ENCODE measurements around the gene SLC16A2.

Gene SLC16A2

GRCh38 chrX:74509989-74510388 lies 88.7 kb downstream of the SLC16A2 start:
- Histone ChIP-seq H3F3A (ENCODE audit: low read depth) (no peaks in the 10 kb centered on the region), H4K20me1 (ENCODE audit: insufficient read depth, low read length, poor library complexity, severe bottlenecking) (no peaks in the 10 kb centered on the region), H3K27me3 (ENCODE audit: insufficient read depth, low read length, poor library complexity, severe bottlenecking) (no peaks in the 10 kb centered on the region), H3K4me1 (ENCODE audit: insufficient read depth, low read length, poor library complexity, severe bottlenecking) (no peaks in the 10 kb centered on the region), H3K4me2 (ENCODE audit: low read depth, low read length, poor library complexity, severe bottlenecking) (no peak overlapping the region), H3K9ac (ENCODE audit: low read depth, low read length, poor library complexity, severe bottlenecking) (no peak overlapping the region), H3K79me2 (ENCODE audit: insufficient read depth, low read length) (no peaks in the 10 kb centered on the region), H3K36me3 (ENCODE audit: insufficient read depth, low read length) (no peaks in the 10 kb centered on the region), H3K9me3 (ENCODE audit: insufficient read depth, low read depth, low read length) (no peaks in the 10 kb centered on the region), H3K4me3 (ENCODE audit: low read length, poor library complexity, severe bottlenecking) (no peak overlapping the region), H2AFZ (ENCODE audit: low read length) (no peak overlapping the region), H3K9me2 (replicated peaks; ENCODE audit: low read depth, low read length) (no peaks in the 10 kb centered on the region)
- no peak for TF ChIP-seq CTCF (conservative IDR thresholded peaks at IDR 0.05; ENCODE audit: low read length)
- no peak for TF ChIP-seq EZH2phosphoT487 (IDR thresholded peaks at IDR 0.05; ENCODE audit: borderline replicate concordance)

- H3K4me1 ChIP-seq (ENCODE audit: insufficient read depth, low read length, poor library complexity, severe bottlenecking): no peaks in the 10 kb centered on the region
- H3K4me3 ChIP-seq (ENCODE audit: low read length, poor library complexity, severe bottlenecking): no peak overlapping the region
- no peaks in the 10 kb centered on the region for H3K27me3 ChIP-seq (ENCODE audit: insufficient read depth, low read length, poor library complexity, severe bottlenecking)
- H3K36me3 ChIP-seq (ENCODE audit: insufficient read depth, low read length): no peaks in the 10 kb centered on the region
- no peak overlapping the region for H3K4me2 ChIP-seq (ENCODE audit: low read depth, low read length, poor library complexity, severe bottlenecking)
- no peaks in the 10 kb centered on the region for H3K9me2 ChIP-seq (replicated peaks; ENCODE audit: low read depth, low read length)
- H3K9me3 ChIP-seq (ENCODE audit: insufficient read depth, low read depth, low read length): no peaks in the 10 kb centered on the region
- no peak overlapping the region for H3K9ac ChIP-seq (ENCODE audit: low read depth, low read length, poor library complexity, severe bottlenecking)
- no peaks in the 10 kb centered on the region for H4K20me1 ChIP-seq (ENCODE audit: insufficient read depth, low read length, poor library complexity, severe bottlenecking)
- no peaks in the 10 kb centered on the region for H3K79me2 ChIP-seq (ENCODE audit: insufficient read depth, low read length)
- no peaks in the 10 kb centered on the region for H3F3A ChIP-seq (ENCODE audit: low read depth)
- TF ChIP-seq CTCF (conservative IDR thresholded peaks at IDR 0.05; ENCODE audit: low read length) (no peak), EZH2phosphoT487 (IDR thresholded peaks at IDR 0.05; ENCODE audit: borderline replicate concordance) (no peak)
- H2AFZ ChIP-seq (ENCODE audit: low read length): no peak overlapping the region
Measured at GRCh38 chrX:74510401-74510800, 89.1 kb downstream of the SLC16A2 start.

- TF ChIP-seq CTCF (conservative IDR thresholded peaks at IDR 0.05; ENCODE audit: low read length): no peak
- no peak overlapping the region for H3K4me2 ChIP-seq (ENCODE audit: low read depth, low read length, poor library complexity, severe bottlenecking)
- no peaks in the 10 kb centered on the region for H3K9me2 ChIP-seq (replicated peaks; ENCODE audit: low read depth, low read length)
- H3K4me3 ChIP-seq (ENCODE audit: low read length, poor library complexity, severe bottlenecking): no peak overlapping the region
- H2AFZ ChIP-seq (ENCODE audit: low read length): no peak overlapping the region
- no peaks in the 10 kb centered on the region for H3K9me3 ChIP-seq (ENCODE audit: insufficient read depth, low read depth, low read length)
- H3F3A ChIP-seq (ENCODE audit: low read depth): no peaks in the 10 kb centered on the region
- H3K79me2 ChIP-seq (ENCODE audit: insufficient read depth, low read length): no peaks in the 10 kb centered on the region
- no peaks in the 10 kb centered on the region for H3K36me3 ChIP-seq (ENCODE audit: insufficient read depth, low read length)
- no peak overlapping the region for H3K9ac ChIP-seq (ENCODE audit: low read depth, low read length, poor library complexity, severe bottlenecking)
- H3K27me3 ChIP-seq (ENCODE audit: insufficient read depth, low read length, poor library complexity, severe bottlenecking): no peaks in the 10 kb centered on the region
- H4K20me1 ChIP-seq (ENCODE audit: insufficient read depth, low read length, poor library complexity, severe bottlenecking): no peaks in the 10 kb centered on the region
- H3K4me1 ChIP-seq (ENCODE audit: insufficient read depth, low read length, poor library complexity, severe bottlenecking): no peaks in the 10 kb centered on the region
Measured at GRCh38 chrX:74511704-74512103, 90.4 kb downstream of the SLC16A2 start.

Measured in Loucy (cell line).